DND-41 (cell line): ENCODE measurements around the gene EEFSEC.

Experiments
- CTCF ChIP-seq: IDR thresholded peaks from 2 replicates; pipeline ENCODE4 v1.5.1; 2012; ENCODE audit warnings: borderline replicate concordance, low read length, moderate library complexity, mild to moderate bottlenecking; ENCODE audit not compliant: poor library complexity, severe bottlenecking; ENCODE audit errors: extremely low read depth
- EZH2 ChIP-seq: IDR thresholded peaks from 3 replicates; pipeline ENCODE4 v1.6.1; 2012; ENCODE audit warnings: borderline replicate concordance, low read depth, mild to moderate bottlenecking, moderate library complexity, low read length, inconsistent platforms; ENCODE audit not compliant: severe bottlenecking

GRCh38 chr3:128163432-128163831 is 10.2 kb downstream of the EEFSEC start:
- TF ChIP-seq CTCF (no peak), EZH2 (no peak)
